NCI-H2196 (cell line): ENCODE measurements around the gene PHACTR2.

Experiments used
- DNase-seq: peaks from one replicate; lab custom pipeline; 2025; ENCODE audit not compliant: unreplicated experiment; lab: John Stamatoyannopoulos, UW

Gene PHACTR2

DNA sequence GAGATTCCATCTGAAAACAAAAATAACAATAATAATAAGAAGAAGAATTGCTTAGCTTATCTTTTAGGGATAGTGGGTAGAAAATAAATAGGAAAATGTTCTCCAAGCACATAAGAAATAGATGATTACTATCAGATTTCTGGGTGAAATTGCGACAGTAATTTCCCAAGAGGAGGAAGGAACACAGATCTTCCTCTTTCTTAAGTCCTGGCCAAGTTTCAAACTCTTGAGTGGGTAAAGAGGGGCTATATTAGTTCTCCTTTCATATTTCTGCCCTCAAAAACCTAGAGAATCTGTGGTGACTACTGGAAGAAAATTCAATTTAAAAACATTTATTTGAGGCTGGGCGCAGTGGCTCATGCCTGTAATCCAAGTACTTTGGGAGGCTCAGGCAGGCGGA lies 63.7 kb downstream of the PHACTR2 start:
- no peak for DNase-seq

DNA sequence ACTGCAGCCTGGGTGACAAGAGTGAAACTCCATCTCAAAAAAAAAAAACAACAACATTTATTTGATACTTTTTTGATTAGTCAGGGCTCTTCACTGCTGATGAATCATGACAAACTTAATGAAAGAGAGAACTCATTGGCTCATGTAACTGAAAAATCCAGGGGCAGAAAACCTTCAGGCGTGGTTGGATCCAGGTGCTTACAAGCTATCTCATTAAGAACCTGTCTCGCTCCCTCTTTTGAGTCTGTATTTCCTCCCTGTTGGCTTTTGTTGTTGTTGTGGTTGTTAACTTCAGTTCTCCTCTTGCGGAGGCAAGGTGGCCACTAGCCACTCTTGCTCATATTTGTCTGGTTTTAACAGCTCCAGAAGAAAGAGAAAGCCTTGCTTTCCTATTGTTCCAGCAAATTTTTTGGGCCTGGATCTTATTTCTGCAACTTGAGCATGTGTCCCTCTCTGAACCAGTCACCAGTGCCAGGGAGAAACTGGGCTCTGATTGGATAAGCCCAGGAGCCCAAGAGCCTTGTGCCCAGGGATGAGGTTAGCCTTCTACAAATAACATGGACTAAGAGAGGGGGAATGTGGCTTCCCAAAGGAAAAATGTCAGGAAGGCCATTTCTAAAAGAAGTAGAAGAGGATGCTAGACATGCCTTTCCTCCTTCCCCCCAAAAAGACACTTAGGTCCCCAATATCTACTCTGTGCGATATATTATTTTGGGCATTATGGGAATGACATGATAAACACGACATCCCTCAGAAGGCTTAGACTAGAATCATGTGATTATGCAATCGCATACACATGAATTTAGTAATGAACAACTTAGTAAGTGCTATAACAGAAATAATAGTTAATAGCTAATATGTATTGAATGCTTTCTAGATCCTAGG lies 64.5 kb downstream of the PHACTR2 start:
- DNase-seq: no peak

DNA sequence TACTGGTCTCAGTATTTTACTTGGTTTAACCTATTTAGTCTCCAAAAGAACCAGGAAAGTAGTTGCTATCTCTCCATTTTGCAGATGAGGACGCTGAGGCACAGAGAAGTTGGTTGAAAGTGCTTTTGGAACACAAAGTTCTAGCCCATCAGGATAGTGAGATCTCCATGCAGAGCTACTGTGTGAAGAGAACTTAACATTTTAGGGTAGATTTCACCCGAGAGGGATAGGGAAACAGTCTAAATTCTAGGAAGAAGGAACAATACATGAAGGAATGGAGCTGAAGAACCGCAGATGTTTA lies 65.1 kb downstream of the PHACTR2 start:
- no peak for DNase-seq

DNA sequence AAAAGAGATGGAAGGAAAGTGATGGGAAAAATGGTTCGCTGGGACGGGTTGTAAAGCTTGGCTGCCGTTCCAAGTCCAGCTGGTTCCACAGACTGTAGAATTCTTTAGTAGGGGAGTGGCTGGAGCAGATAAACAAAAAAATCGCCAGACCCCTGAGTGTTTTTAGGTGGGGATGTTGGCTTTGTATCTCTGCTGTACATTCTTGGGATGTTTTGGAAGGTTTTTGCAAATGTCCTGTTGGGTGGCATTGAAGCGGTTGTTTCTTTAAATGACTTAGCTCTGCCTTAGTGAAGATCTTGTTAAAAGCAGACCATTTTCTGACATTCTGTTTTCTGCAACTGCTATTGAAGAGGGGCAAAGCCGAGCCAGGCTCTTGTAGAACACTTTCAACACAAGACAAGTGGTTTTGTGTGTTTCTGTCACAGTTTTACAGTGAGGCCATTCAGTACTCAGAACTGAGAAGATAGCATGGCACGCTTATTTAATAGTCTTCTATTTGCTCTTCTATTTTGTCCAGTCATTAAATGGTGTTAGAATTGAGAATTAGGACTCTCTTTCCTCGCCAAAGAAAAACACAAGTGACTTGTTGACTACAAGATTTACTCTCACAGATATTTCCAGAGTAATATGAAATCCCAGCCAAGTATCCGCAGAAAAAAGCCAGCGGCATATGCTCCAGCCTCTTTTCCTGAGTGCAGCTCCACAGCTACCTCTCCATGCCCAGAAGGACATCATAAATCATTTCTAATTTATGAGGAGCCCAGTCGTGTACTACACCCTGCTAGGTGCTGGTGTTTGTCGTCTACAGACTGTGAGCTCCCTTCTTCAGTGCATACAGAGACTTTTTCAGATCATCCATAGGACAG lies 65.8 kb downstream of the PHACTR2 start:
- DNase-seq: no peak

DNA sequence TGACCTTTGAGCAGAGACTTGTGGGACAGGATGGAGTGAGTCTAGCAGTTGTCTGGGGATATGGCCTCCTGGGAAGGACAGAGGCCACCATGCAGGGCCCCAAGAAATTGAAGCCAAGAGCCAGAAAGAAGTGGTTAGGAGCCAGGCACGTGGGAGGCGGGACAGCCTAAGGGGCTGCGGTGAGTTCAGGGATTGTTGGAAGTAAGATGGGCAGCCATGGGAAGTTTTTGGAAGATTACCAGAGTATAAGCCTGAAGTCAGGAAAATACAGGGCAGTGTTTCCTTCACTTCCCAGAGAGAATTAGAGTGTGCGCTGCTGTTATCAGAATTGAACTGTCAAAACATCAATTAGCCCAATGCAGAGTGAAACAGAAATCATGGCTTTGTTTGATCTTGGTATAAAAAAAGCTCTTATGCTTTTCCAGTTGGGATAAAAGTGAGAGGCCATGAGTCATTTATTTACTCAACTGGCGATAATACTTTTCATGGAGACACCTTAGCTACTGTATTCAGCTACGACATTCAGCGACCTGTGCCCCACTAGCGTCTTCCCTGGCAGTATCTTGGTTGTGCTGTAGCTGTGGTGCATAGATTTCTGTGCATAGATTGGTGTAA lies 66.9 kb downstream of the PHACTR2 start:
- no peak for DNase-seq

DNA sequence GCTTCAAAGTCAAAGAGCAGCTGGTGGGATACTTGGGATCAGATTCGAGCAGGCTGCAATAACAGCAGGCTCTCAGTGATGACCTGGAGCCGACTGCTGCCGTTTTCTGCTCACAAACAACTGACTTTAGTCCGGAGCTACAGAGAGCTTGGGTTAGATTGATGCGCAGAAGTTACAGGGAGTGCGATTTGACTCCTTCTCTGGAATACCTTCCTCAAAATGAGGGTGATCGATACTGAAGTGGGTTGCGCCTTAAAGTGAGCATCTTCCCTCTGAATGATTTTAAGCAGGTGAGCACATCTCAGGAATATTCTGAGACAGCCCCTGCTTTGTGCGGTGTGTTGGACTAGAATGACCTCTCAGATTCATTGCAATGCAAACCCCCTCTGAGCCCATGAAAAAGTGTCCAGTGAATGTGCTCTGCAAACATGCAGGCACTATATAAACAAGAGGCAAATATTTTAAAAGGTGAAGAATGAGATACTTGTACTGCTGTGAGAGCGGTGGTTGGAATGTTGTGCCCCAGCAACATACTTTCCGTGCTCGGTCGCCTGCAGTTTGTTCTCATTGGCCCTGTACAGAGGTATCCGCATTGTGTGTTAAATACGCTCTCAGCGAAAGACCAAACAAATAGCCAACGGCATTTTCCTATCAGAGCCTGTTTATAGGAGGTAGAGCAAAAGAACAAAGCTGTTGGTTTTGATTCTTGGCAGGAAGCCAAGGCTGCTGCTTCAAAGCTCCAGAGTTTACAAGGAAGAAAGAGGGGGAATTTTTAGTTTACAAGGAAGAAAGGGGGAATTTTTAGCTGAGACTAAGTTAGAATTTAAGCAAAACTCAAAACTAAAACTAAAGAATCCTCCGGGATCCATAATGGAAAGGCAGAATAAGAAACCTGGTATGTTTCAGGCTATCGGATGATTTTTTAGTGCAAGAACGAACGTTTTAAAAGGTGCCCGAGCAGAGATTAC lies 67.7 kb downstream of the PHACTR2 start:
- DNase-seq: peak; percentile 64

DNA sequence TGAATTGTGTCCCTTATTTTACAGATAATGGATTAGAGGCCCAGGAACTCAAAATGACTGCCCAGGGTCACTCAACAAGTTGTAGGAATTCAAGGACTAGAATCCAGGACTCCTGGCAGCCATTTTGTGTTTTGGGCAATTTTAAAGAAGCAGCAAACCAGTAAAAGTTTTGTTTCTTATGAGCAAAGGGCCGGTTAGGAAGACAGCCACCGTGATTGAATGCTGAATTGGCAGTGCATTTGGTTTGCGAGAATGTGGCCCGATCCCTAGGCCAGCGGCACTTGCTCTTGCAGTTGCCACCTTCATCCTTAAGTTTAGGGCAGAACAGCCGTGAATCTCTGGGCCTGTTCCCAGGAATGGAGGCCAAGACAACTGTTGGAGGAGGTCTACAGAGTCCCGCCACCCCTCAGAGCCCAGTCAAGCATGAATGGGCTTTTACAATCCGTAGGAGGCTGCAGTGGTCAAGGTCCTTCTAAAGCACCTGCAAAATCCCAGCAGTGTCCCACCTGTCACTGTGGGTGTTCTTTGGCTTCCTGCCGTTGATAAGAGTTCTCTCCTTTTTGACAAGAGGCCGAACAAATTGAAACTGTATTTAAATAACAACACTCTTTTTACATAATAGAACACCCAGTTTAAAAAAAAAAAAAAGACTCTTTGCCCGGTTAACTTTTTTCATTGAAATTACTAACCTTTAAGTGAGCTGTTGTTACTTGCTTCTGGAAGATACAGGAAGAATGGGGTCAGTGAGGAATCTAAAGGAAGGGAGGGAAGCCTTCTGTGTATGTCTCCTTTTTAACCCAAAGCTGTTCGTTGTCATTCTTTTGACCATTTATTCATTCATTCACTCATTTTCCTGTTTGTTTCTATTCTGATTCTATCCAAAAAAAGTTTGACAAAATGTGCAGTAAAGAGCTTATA lies 68.7 kb downstream of the PHACTR2 start:
- no peak for DNase-seq

DNA sequence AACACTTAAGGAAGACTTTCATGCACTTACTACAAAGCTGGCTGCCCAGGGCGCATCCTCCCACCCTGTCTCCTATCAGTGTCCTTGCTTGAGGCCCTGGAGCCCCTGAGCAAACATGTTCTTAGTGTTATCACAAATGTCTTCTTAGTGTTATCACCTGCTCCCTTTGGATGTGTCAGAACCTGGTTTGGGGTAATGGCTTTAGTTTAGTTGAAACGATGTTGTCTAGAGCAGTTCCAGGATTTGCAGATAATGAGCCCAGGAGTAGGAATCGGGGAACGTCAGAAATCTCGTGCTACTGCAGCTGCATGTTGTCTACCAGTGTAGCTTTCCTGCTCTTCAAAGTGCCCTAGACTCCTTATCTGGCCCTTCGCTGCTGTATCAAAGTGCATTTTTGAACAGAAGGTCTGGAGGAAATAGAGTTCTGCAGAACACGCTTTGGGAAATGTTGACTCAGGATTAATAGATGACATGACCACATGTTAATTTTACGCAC lies 69.6 kb downstream of the PHACTR2 start:
- DNase-seq: no peak

DNA sequence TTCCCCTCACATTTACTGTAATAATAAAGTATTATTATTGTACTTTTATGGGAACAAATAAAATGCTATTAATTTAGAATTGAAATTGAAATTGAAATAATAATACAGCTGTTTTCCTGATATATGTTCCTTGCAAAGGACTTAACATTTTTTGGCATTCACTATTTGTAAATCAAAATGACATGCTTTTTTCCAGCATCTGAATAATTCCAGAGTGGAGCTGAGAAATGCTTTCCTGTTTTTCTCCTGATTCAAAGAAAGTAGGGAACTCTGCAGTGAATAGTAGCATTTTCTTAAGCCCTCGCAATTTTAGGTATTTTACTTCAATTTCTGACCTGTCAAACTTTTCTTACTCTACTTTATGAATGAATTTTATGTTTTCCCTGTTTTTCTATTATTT lies 72.1 kb downstream of the PHACTR2 start:
- no peak for DNase-seq

DNA sequence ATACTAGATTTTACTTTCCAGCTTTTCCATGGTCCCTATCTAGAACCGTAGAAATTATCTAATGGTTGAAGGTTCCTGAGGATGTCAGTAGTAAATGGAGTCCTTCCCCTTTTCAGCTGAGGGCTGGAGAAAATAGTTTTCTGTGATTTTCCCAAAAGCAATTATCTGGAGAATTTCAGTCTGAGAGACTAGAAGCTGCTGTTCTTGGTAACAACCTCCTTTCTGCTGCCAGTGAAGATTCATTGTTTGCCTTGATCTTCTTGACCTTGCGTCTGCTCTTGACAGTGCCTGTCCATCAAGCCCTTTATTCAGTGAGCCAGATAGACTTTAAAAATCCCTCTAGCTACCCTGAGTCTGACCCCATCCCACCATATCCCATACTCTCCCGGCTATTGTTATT lies 73.1 kb downstream of the PHACTR2 start:
- DNase-seq: no peak

DNA sequence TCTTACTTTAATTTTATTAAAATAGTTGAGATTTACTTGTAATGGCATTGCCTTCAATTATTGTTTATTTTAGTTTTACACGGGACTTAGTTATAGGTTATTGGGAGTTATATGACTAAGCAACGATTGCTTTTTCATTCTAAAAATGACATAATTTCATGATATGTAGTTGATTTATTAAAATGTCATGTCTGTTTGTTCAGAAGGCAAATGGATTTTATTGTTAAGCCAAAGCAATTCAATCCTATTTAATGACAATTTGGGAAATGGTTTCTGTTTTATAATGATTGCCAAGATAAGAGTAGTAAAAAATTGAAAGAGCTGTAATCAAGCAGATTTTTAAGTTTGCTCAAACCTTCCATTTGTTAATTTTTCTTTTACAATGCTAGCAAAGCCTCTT lies 74.7 kb downstream of the PHACTR2 start:
- DNase-seq: no peak

DNA sequence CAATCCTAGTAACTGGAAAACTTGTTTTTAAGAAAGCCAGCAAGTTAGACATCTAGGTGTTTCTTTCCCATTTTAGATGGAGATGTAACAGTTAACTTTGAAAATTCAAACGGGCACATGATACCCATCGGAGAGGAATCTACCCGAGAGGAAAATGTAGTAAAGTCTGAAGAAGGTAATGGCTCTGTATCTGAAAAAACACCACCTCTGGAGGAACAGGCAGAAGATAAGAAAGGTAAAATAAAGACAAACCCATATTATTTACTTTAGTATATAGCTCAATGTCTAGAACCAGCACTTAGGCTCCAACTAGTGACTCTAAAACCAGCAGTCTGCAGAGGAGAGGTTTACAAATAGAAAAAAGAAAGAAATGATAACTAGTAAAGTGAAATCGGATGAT lies 75.9 kb downstream of the PHACTR2 start:
- no peak for DNase-seq

DNA sequence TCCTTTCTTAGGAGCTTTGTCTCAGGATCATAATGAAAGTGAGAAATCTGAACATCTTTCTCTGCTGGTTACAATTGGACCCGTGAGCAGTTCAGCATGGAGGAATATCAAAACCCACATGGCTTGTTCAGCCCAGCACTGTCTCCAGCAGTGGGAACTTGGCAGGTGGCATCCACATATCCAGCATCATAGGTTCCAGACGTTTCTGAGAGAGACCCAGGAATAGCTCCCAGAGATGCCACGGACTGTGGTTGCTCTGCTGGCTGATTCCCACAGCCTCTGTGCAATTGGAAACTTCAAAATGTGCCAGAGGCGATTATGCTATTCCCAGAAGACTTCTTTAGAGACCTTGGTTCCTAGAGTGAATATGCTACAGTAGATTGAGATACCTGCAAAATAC lies 76.4 kb downstream of the PHACTR2 start:
- DNase-seq: no peak

DNA sequence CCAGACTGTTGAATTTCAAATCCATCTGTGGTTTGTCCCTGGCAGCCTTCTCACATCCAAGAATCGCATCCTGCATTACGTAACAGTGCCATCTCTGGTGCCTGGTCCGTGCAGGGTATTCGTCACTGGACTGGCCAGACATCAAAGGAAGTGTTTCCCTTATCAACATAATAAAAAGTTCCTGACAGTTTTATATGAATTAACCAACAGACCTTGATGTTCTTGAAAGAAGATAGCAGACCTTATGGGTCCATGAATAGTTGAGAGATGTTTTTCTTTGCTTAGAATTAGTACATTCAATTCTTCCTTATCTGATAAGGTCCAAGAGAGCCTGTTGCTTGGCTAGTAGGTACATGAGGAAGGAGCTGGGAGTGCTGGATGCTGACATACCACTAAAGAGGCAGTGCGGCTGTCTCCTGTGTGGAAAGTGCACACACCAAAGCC lies 77.6 kb downstream of the PHACTR2 start:
- DNase-seq: no peak

DNA sequence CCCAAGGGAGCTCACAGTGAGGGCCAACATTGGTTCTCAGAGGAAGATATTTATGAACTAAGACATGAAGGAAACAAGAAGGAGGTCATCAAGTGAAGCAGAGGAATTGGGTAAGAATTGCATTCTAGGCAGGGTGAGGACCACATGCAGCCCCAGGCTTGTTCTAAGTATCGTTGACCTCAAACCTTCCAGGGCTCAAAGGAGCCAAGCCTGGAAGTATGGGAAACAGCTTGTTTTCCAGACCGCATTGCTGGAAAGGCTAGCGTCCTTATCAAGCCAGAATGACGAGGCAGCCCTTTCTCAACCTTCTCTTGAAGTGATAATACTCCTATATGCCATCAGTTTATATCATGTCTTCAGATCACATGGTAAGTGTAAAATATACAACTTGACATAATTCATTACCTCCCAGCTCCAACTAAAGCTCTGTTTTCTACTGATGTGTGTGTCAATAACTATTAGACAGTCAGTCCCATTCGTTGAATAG lies 79.6 kb downstream of the PHACTR2 start:
- no peak for DNase-seq

DNA sequence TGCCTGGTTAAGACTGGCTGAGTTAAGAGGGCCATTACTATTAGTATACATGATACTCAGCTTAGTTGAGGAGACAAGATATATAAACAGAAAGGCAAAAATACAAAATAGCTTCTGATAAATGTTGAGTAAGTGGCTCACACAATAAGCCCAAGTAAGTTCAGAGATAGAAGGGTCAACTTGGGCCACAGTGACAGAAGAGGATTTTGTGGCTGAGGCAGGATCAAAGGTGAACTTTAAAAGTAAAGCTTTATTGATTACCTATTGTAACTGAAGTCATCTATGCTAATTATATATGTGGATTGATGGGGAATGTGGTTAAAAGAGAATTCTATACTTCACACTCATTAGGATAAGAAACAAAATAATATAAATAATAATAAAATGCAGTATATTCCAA lies 80.8 kb downstream of the PHACTR2 start:
- DNase-seq: no peak

DNA sequence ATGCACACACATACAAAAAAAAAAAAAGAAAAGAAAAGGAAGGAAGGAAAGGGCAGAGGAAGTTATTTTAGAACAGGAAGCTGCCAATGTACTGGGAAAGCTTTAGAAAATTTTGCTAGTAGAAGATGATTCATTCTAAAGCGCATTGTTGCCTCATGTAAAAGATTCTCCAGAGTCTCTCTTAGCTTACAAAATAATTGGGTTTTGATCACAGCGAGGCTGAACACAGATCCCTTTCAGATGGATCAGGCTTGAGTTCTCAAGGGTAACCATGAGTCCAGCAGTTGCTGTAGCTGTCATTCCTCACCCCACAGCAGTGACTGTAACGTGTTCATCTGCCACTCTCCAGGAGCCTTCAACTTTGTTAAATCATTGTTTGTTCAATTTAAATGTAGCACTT lies 81.9 kb downstream of the PHACTR2 start:
- DNase-seq: no peak

DNA sequence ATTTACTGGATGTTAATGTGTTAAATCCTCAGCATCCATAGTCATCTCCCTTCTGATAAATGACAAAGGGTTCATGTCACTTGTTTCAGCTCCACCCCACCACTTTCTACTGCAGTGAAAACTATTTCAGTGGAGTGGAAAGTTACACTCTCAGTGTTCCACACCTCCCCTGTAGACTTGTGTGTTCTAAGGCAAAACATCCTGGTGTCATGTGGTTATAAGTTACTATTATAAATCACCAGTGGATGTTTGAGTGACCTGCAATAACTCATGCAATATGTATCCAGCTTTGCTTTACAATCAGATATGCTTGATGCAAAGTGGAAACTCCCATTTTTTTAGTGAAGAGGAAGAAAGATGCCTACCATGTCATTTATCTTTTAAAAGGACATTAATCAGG lies 83.3 kb downstream of the PHACTR2 start:
- DNase-seq: no peak

DNA sequence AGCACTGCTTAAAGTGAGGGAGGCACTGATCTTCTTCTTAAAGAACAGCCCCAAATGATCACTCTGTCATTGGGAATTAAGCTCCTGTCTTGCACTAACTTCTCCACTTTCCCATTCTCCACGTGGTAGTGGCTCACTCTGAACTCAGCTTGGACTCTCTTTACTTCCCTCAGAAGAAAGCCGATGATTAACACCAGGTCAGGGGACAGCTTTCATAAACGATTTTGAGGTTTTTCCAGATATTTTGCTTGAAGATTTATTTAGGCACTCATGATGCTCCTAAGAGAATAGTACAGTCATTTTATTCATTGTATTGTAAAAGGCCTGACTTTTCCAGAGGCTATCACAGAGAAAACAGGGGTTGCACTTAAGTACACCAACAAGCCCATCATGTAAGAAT lies 84.4 kb downstream of the PHACTR2 start:
- DNase-seq: no peak
